Liver (tissue), 9 donors: Measurements from ENCODE around the gene RBKS. TPM values are rescaled to one million over a fixed set of nuclear protein-coding genes. Genes with fewer than 3 reads are reported as not detected.

Experiments used
- DNase-seq: peaks from one replicate; pipeline ENCODE4 v3.0.0-alpha.2; 2017; ENCODE audit warnings: low spot score
- H3K27ac ChIP-seq, 2 donors: one replicate each; pipeline ENCODE4 v1.7.0; 2013; ENCODE audit warnings: inconsistent platforms in 2 of 2, low read length in 2 of 2, control low read depth in 1 of 2, low read depth in 1 of 2, mild to moderate bottlenecking in 1 of 2
- H3K27me3 ChIP-seq, 4 donors: one replicate each; pipeline versions ENCODE4 v1.6.1 to v1.7.0; 2013; ENCODE audit warnings: low read length in 3 of 4, inconsistent platforms in 1 of 4, mild to moderate bottlenecking in 1 of 4, moderate library complexity in 1 of 4; ENCODE audit not compliant: control insufficient read depth in 4 of 4, insufficient read depth in 4 of 4
- H3K36me3 ChIP-seq, 4 donors: one replicate each; pipeline versions ENCODE4 v1.6.1 to v1.7.0; 2013; ENCODE audit warnings: low read length in 3 of 4, mild to moderate bottlenecking in 3 of 4, low read depth in 1 of 4, moderate library complexity in 1 of 4; ENCODE audit not compliant: control insufficient read depth in 4 of 4, insufficient read depth in 3 of 4
- H3K4me1 ChIP-seq, 4 donors: one replicate each; pipeline versions ENCODE4 v1.6.1 to v1.7.0; 2013; ENCODE audit warnings: low read length in 3 of 4, mild to moderate bottlenecking in 3 of 4, moderate library complexity in 1 of 4; ENCODE audit not compliant: control insufficient read depth in 4 of 4, insufficient read depth in 4 of 4
- H3K4me3 ChIP-seq, 3 donors: one replicate each; pipeline versions ENCODE4 v1.6.1 to v1.7.0; 2013; ENCODE audit warnings: low read length in 3 of 3, control low read depth in 1 of 3, low read depth in 1 of 3, mild to moderate bottlenecking in 1 of 3
- H3K9ac ChIP-seq, 2 donors: one replicate each; pipeline ENCODE4 v1.7.0; 2013; ENCODE audit warnings: low read length in 2 of 2, mild to moderate bottlenecking in 2 of 2, moderate library complexity in 2 of 2, control low read depth in 1 of 2, low read depth in 1 of 2
- H3K9me3 ChIP-seq, 4 donors: one replicate each; pipeline versions ENCODE4 v1.6.1 to v1.7.0; 2013; ENCODE audit warnings: low read length in 3 of 4; ENCODE audit not compliant: control insufficient read depth in 4 of 4
- ATF3 ChIP-seq: IDR thresholded peaks from 2 replicates; pipeline ENCODE4 v1.6.1; 2016; ENCODE audit warnings: antibody characterized with exemption
- CTCF ChIP-seq: fragments of 150-350 bp; IDR thresholded peaks from 2 replicates; pipeline ENCODE4 v1.5.1; 2017; ENCODE audit warnings: improper control_type of control experiment, low read depth, low read length; ENCODE audit not compliant: missing input control
- FOXA1 ChIP-seq: IDR thresholded peaks from 2 replicates; pipeline ENCODE4 v1.6.1; 2016; ENCODE audit warnings: antibody characterized with exemption
- GABPA ChIP-seq, 2 donors: IDR thresholded peaks in 1 of 2; conservative IDR thresholded peaks in 1 of 2; 2 replicates each; pipeline ENCODE4 v1.6.1; 2016; ENCODE audit warnings: antibody characterized with exemption in 2 of 2, mild to moderate bottlenecking in 1 of 2, moderate library complexity in 1 of 2
- HNF4A ChIP-seq, 2 donors: conservative IDR thresholded peaks; 2 replicates each; pipeline ENCODE4 v1.6.1; 2016; ENCODE audit warnings: antibody characterized with exemption in 2 of 2, mild to moderate bottlenecking in 2 of 2
- HNF4G ChIP-seq: IDR thresholded peaks from 2 replicates; pipeline ENCODE4 v1.6.1; 2016; ENCODE audit warnings: antibody characterized with exemption
- JUND ChIP-seq, 2 donors: IDR thresholded peaks; 2 replicates each; pipeline ENCODE4 v1.6.1; 2016; ENCODE audit warnings: antibody characterized with exemption in 2 of 2
- MAX ChIP-seq: IDR thresholded peaks from 2 replicates; pipeline ENCODE4 v1.6.1; 2016; ENCODE audit warnings: antibody characterized with exemption
- NR2F2 ChIP-seq: IDR thresholded peaks from 2 replicates; pipeline ENCODE4 v1.6.1; 2016; ENCODE audit warnings: antibody characterized with exemption
- RAD21 ChIP-seq, 2 donors: IDR thresholded peaks; 2 replicates each; pipeline ENCODE4 v1.6.1; 2016; ENCODE audit warnings: antibody characterized with exemption in 2 of 2, mild to moderate bottlenecking in 2 of 2
- REST ChIP-seq: IDR thresholded peaks from 2 replicates; pipeline ENCODE4 v1.6.1; 2016; ENCODE audit warnings: antibody characterized with exemption, mild to moderate bottlenecking
- RXRA ChIP-seq, 2 donors: IDR thresholded peaks; 2 replicates each; pipeline ENCODE4 v1.6.1; 2017 to 2018; ENCODE audit warnings: antibody characterized with exemption in 2 of 2, mild to moderate bottlenecking in 1 of 2
- SP1 ChIP-seq: IDR thresholded peaks from 2 replicates; pipeline ENCODE4 v1.6.1; 2018; ENCODE audit warnings: antibody characterized with exemption, mild to moderate bottlenecking
- TAF1 ChIP-seq: conservative IDR thresholded peaks from 2 replicates; pipeline ENCODE4 v1.6.1; 2016; ENCODE audit warnings: antibody characterized with exemption, mild to moderate bottlenecking
- YY1 ChIP-seq: IDR thresholded peaks from 2 replicates; pipeline ENCODE4 v1.6.1; 2016; ENCODE audit warnings: antibody characterized with exemption, mild to moderate bottlenecking
- ZBTB33 ChIP-seq: IDR thresholded peaks from 2 replicates; pipeline ENCODE4 v1.6.1; 2016; ENCODE audit warnings: antibody characterized with exemption
- WGBS: extraction: QIAGEN DNeasy Blood & Tissue Kit; methylation state at CpG from one replicate; pipeline ENCODE4 v1.1.7; 2013; 5-methylcytosine and 5-hydroxymethylcytosine counted together
- polyA plus RNA-seq, 2 donors: library from polyadenylated mRNA; stranded (reverse) in 1 of 2; unstranded in 1 of 2; fragments of 200-250 nt in 1 of 2; fragments of >200 nt in 1 of 2; fragmentation: Nextera tagmentation in 1 of 2; extraction: Ambion mirVana in 1 of 2; gene quantifications; one replicate each; pipeline versions ENCODE4 v1.2.1 to v1.2.3, GENCODE V29; 2013 to 2015
- total RNA-seq, 2 donors: library from RNA; depleted of rRNA; stranded (reverse); fragments of >200 nt; gene quantifications; one replicate each; pipeline ENCODE4 v1.2.3, GENCODE V29; 2014
- donor health status: healthy.
- donor health status: healthy.
- donor health status: healthy.
- donor health status: healthy.
- donor health status: healthy.

Gene RBKS
- total and polyA plus RNA-seq, 4 donors, result 6.3 to 18.8 (median 15.2) TPM

- no peak for TF ChIP-seq GABPA (IDR thresholded peaks at IDR 0.05 in 1 of 2, conservative IDR thresholded peaks at IDR 0.05 in 1 of 2)
Measured at GRCh38 chr2:27803046-27803445, 87.1 kb downstream of the RBKS start (continued).

- Histone ChIP-seq H3K4me1 (no peaks in the 10 kb centered on the region), H3K27me3 (no peaks in the 10 kb centered on the region), H3K27ac (no peak overlapping the region), H3K9me3 (no peaks in the 10 kb centered on the region), H3K36me3 (peaks cover 0 to 4% (median 1%) of the 10 kb centered on the region in 4 donors), H3K4me3 (no peak overlapping the region), H3K9ac (no peak overlapping the region)
- no peak for TF ChIP-seq ZBTB33
- TF ChIP-seq HNF4G, result no peak
- no peak for TF ChIP-seq YY1
- TF ChIP-seq GABPA (IDR thresholded peaks at IDR 0.05 in 1 of 2, conservative IDR thresholded peaks at IDR 0.05 in 1 of 2), result no peak
- no peak for TF ChIP-seq JUND (IDR thresholded peaks at IDR 0.05)
- no peak for TF ChIP-seq CTCF
- TF ChIP-seq NR2F2, result no peak
- no peak for TF ChIP-seq TAF1
- no peak for TF ChIP-seq RXRA (IDR thresholded peaks at IDR 0.05)
- no peak for TF ChIP-seq MAX
- TF ChIP-seq REST, result no peak
- no peak for TF ChIP-seq SP1
- no peak for TF ChIP-seq HNF4A (conservative IDR thresholded peaks at IDR 0.05)
- no peak for TF ChIP-seq ATF3
- no peak for TF ChIP-seq FOXA1
- TF ChIP-seq RAD21 (IDR thresholded peaks at IDR 0.05), result no peak
- WGBS, result 98% methylated on average over 6 of the region's 6 CpGs
- DNase-seq, result no peak
Measured at GRCh38 chr2:27802547-27802946, 87.6 kb downstream of the RBKS start.
